ENCODE results near the gene SLC35F4.

DNA sequence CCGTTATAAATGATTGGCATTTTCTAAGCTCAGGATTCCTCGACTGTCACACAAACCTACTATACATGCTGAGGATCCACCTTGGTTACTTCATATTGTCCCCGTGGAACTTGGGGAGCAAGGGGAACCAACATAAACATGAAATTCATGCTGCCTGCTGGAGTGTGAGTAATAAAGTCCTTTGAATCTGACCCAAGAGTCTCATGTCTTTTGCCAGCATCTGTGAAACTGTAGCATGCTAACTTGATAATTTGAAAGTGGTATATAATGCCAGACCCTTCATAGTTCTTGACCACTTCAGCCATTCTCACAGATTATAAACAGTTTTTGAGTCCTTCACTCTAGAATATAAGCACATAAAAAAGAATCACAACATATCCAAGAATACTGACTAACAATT, 17.1 kb downstream of the SLC35F4 start:
- no peak for TF ChIP-seq CTCF (IDR thresholded peaks at IDR 0.05; ENCODE audit: insufficient read depth, low read length)
- TF ChIP-seq REST (IDR thresholded peaks at IDR 0.05; ENCODE audit: insufficient replicate concordance, low read depth), result no peak
- TF ChIP-seq POLR2AphosphoS5 (IDR thresholded peaks at IDR 0.05; ENCODE audit: low read depth), result no peak
- TF ChIP-seq GABPA (IDR thresholded peaks at IDR 0.05; ENCODE audit: low read depth), result no peak
